ENCODE data around the gene PRG3. TPM values are rescaled to one million over a fixed set of nuclear protein-coding genes. Genes with fewer than 3 reads are reported as not detected.

Gene PRG3
- total RNA-seq, 1 experiment from 2014 or later, result not detected

GRCh38 chr11:57374966-57375365 is 6.0 kb downstream of the PRG3 start:
- no peak for ATAC-seq
- peaks cover 3% of the 10 kb centered on the region; the same call in 1 of the 2 replicates for H3K27me3 ChIP-seq (ENCODE audit: control insufficient read depth, insufficient read depth, low read length)
- no peaks in the 10 kb centered on the region for H3K36me3 ChIP-seq (ENCODE audit: control insufficient read depth, insufficient read depth, low read length)
- intact Hi-C loops (cut with micrococcal nuclease; ENCODE audit: unreplicated experiment) (no loop called here), in situ Hi-C loops (cut with HindIII; ENCODE audit: low pct_unique_long_range_greater_than_20kb, low sequenced_read_pairs) (no loop called here)
- H3K27ac ChIP-seq (ENCODE audit: low read length), result no peak overlapping the region
- H3K9me3 ChIP-seq (ENCODE audit: control insufficient read depth, insufficient read depth, low read depth, low read length), result no peaks in the 10 kb centered on the region
- BruUV-seq (replicated peaks), result no TSS peak
- ChIA-PET POLR2A (no interaction called here), CTCF (no interaction called here)
- no peak for DNase-seq (ENCODE audit: low read depth, low spot score)
- no peaks in the 10 kb centered on the region; the same call in 1 of the 2 replicates for H3K4me1 ChIP-seq (ENCODE audit: control insufficient read depth, insufficient read depth, low read length)
- H3K4me3 ChIP-seq (ENCODE audit: low read depth in 2 of 2, low read length in 2 of 2), result no peak overlapping the region
- no peak for TF ChIP-seq CTCF (IDR thresholded peaks at IDR 0.05)
- no peak for TF ChIP-seq POLR2AphosphoS5 (IDR thresholded peaks at IDR 0.05; ENCODE audit: low read depth, low read length)
- no peak for TF ChIP-seq SIN3A (IDR thresholded peaks at IDR 0.05; ENCODE audit: borderline replicate concordance, insufficient read depth, low read depth, low read length)
- TF ChIP-seq TCF7L2 (IDR thresholded peaks at IDR 0.05; ENCODE audit: low read depth, low read length), result no peak
- TF ChIP-seq REST (IDR thresholded peaks at IDR 0.05; ENCODE audit: insufficient read depth in 1 of 2, low read depth in 2 of 2, low read length in 1 of 2), result no peak

- Histone ChIP-seq H3K27ac (ENCODE audit: low read length) (no peak overlapping the region), H3K4me1 (ENCODE audit: control insufficient read depth, insufficient read depth, low read length) (no peaks in the 10 kb centered on the region; the same call in 1 of the 2 replicates), H3K4me3 (ENCODE audit: low read depth in 2 of 2, low read length in 2 of 2) (no peak overlapping the region), H3K36me3 (ENCODE audit: control insufficient read depth, insufficient read depth, low read length) (no peaks in the 10 kb centered on the region), H3K27me3 (ENCODE audit: control insufficient read depth, insufficient read depth, low read length) (peaks cover 3% of the 10 kb centered on the region; the same call in 1 of the 2 replicates), H3K9me3 (ENCODE audit: control insufficient read depth, insufficient read depth, low read depth, low read length) (no peaks in the 10 kb centered on the region)
- intact Hi-C loops (cut with micrococcal nuclease; ENCODE audit: unreplicated experiment), result no loop called here
- BruUV-seq (replicated peaks), result no TSS peak
- no peak for ATAC-seq
- CTCF ChIA-PET, result interaction anchor here (0.6 kb wide), 1 partner anchor 271 kb away, joined by 3 read pairs; no protein-coding TSS in a partner anchor
- POLR2A ChIA-PET, result no interaction called here
- in situ Hi-C loops (cut with HindIII; ENCODE audit: low pct_unique_long_range_greater_than_20kb, low sequenced_read_pairs), result no loop called here
- no peak for DNase-seq (ENCODE audit: low read depth, low spot score)
- TF ChIP-seq CTCF (IDR thresholded peaks at IDR 0.05) (no peak), REST (IDR thresholded peaks at IDR 0.05; ENCODE audit: insufficient read depth in 1 of 2, low read depth in 2 of 2, low read length in 1 of 2) (no peak), TCF7L2 (IDR thresholded peaks at IDR 0.05; ENCODE audit: low read depth, low read length) (no peak), SIN3A (IDR thresholded peaks at IDR 0.05; ENCODE audit: borderline replicate concordance, insufficient read depth, low read depth, low read length) (no peak), POLR2AphosphoS5 (IDR thresholded peaks at IDR 0.05; ENCODE audit: low read depth, low read length) (no peak)
Observed at GRCh38 chr11:57373146-57373545, 7.8 kb downstream of the PRG3 start.

All from Panc1 (cell line).